GM21381 (cell line): Measurements from ENCODE around the gene JMJD1C.
"Not testable (repeated sequence)": the region's sequence is repeated elsewhere in the genome, so short reads cannot be mapped to it uniquely, and the experiment has no call there.

Experiments
- ATAC-seq: cut with Tn5 transposase; IDR thresholded peaks from one replicate; pipeline ENCODE4 v1.9.1; 2021; ENCODE audit warnings: mild to moderate bottlenecking, moderate library complexity; ENCODE audit not compliant: unreplicated experiment

The JMJD1C gene

DNA sequence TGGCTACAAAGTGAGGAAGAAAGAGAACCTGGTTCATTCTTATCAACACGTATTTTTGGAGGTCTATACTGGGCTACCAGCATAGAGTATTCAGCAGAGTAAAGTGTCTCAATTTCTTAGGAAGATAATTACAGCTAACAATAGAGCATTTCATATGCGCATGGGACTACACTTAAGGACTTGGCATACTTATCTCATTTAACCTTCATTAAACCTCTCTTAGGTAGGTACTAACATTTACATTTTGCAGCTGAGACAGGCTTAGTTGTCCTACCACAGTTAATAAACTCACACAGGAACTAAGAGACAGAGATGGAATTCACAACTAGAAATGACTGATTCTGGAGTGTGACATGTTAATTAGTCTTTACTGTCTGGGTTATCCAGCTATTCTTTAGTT is 266.1 kb downstream of the JMJD1C start:
- no peak for ATAC-seq

DNA sequence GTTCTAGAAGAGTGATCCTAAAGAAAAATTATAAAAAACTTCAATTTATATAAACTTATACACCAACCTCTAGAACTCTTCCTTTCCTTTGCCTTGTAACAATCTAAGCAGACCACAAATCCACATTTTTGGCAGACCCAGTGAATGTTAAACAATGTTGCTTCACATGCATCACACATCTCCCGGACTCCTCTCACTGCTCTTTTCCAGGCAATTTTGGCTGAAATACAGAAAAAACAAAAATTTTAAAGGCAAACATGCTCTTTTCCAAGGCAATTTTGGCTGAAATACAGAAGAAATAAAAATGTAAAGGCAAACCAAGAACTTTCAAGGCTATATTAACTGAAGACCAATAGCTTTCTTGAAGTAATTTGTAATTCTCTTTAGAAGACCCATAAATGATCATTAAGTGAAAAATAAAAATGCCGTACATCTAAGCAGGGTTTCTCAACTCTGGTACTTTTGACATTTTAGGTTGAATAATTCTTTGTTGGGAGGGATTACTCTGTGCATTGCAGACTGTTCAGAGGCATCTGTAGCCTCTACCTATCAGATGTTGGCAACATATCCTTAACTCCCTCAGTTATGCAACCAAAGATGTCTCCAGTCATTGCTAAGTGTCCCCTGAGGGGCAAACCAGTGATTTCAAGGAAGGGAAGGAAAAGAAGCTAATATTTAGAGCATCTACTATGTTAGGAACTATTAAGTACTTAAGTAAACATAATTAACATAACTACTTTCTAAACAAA is 268.3 kb downstream of the JMJD1C start:
- ATAC-seq = no peak

DNA sequence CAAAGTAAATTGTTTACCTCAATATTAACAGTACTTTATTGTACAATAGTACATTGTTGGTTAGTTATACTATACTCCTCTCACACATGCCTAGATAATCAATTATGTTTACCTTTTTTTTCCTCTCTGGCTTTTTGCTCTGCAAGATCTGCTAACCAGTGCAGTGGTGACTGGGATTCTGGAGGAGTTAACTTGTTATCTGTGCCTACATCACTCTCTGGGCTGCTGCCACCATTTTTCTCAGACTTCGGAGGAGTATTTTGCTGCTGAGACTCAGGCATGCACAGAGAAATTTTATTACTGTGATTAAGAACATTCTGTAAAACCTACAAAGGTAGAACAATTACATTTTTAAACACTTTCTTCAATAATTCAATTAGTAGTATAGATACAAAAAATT is 273.0 kb downstream of the JMJD1C start:
- ATAC-seq = no peak

DNA sequence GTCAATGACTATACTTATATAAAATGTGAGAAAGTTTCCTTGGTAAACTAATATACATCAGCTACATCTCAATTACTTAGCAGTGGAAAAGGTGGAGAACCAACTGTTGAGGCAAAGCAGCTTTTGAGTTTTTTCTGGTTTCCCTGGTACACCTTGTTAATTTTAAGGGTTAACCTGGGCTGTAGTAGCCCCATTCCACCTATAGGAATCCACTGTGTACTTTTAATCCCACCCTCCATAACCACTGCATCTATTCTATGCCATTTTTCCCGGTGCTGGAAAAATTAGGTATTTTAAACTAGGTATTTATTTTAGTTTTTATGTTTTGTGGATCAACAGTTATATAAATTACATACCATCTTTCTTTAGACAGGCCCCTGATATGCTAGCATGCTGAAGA is 290.2 kb downstream of the JMJD1C start:
- no peak for ATAC-seq

DNA sequence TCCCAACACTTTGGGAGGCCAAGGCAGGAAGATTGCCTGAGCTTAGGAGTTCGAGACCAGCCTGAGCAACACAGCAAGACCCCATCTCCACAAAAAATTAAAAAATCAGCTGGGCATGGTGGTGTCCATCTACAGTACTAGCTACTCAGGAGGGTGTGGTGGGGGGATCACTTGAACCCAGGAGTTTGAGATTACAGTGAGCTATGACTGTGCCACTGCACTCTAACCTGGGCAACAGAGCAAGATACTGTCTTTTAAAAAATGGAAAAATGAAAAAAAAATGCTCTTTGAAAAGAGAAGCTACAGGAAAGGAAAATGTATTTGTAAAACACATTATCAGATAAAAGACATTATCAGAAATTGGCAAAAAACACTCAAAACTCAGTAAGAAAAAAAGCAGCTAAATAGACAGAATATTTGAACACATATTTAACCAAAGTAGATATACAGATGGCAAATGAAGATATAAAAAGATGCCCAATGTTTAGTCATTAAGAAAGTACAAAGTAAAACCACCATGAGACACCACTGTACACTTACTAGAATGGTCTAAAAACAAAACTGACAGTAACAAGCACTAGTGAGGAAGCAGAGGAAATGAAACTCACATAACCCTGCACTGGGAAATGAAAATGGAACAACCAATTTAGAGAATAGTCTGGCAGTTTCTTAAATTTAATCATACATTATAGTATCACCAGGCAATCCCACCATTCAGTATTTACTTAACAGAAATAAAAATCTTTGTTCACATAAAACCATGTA is 292.1 kb downstream of the JMJD1C start:
- peak; percentile 99 for ATAC-seq

DNA sequence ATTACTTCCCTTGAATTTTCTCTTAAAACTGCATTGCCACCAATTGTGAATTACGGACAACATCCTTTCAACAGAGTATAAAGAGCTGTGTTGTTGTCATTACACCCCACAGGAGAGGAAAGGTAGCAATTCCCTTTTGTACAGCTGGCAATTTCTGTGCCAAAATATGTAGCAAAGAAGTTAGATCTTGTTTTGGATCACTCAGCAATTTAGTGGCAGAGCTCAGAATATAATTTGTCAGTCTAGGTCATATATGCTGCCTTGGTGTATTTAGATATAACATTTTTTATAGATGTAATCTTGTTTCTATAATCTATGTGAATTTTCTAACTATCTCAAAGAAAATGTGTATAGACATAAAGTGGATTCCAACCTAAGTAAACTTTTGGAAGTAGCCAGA is 293.9 kb downstream of the JMJD1C start:
- ATAC-seq = no peak

DNA sequence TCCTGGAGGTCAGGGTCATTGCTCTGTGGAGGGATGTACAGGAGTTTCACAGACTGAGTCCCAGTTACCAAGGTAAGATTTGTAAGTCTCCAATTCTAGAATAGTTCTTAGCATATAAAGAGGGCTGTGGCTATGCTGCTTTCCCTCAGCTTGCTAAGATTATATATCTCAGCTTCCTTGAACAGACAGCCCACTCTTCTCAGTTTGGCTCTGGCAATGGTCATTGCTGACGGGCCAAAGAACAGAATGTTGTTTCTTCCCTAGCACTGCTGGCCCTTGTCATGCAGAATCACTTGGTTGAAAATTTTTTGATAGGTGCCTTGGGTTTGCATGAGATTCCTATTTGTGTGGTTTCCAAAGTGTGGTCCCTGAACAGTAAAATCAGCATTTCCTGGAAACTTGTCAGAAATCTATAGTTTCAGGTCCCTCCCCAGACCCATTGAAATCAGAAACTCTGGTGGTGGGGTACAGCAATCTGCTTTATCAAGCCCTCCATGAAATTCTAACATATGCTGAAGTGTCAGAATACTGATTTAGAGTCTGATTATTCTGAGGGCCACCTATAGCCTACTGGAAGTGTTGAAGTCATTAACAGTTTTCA is 294.4 kb downstream of the JMJD1C start:
- no peak for ATAC-seq

DNA sequence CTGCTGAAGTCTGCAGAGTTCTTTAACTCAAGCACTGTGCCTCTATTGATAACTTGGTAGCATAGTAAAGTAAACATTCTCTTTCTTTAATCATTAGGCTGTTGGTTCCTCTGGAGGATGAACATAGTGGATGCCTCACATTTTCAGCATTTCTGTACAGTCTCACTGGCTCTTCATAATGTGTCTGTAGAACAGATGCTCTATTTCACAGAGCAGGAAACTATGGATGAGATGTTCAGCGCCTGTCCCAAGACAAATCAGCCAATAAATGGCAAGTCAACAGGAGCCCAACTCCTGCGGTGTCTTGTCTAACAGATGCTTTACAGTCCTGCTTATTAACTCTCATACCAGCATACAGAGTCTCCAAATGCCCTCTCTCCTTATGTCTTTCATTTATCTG is 296.2 kb downstream of the JMJD1C start:
- ATAC-seq = no peak

DNA sequence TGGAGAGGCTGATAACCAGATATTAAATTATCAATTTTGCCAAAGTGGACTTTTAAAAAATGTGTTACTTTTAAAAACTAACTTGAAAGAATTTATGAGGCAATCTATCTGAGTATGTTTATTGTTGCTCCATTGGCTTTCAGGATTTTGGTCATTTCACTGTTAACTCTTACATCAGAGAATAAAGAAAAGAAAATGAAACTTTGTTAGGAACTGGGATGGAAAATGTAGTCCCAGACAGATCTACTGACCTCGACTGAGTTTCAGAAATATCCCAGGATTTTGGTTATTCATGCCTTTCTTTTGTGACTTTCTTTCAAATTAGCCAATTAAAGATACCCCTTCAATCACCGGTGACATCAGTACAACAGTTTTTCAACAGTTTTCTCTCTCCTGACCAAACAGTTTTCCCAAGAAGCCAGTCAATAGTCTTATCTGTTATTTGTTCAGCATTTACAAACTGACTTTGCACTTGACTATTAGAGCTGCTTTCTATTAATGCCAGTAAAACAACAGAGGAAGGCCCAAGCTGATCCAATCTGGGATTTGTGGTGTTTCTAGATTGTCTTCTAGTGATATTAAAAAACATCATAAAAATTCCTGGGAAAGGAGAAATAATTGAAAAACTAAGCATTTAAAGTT is 296.8 kb downstream of the JMJD1C start:
- ATAC-seq = no peak

DNA sequence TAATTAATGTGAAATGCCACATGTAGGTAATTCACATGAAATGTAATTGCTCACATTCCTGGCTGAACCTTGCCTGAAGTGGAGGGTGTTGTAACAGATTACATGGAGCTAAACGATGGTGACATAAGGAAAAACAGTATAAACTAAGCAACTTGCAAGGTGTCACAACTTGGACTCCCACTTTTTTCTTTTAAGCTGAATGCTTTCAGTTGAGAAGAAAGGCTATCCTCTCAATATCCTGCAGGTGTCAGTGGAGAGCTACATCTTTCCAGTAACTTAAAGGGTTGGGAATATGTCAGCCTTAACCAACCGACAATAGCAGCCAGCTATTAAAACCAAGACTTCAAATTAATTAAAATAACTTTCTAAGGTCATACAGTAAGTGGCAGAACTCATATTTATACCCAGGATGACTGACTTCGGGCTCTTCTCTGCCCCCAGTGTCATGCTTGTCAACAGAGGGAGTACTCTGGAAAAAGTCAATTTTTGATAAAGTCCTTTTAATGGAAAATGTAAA is 299.0 kb downstream of the JMJD1C start:
- peak; percentile 59 for ATAC-seq

DNA sequence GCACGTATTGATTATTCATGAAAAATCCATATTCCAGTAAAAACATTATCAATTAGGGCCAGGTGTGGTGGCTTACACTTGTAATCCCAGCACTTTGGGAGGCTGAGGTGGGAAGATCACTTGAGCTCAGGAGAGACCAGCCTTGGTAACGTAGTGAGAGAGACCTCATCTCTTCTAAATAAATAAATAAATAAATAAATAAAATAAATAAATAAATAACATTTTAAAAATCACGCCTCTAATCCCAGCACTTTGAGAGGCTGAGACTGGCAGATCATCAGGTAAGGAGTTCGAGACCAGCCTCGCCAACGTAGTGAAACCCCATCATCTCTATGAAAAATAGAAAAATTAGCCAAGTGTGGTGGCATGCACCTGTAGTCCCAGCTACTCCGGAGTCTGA is 300.5 kb downstream of the JMJD1C start:
- no peak for ATAC-seq

DNA sequence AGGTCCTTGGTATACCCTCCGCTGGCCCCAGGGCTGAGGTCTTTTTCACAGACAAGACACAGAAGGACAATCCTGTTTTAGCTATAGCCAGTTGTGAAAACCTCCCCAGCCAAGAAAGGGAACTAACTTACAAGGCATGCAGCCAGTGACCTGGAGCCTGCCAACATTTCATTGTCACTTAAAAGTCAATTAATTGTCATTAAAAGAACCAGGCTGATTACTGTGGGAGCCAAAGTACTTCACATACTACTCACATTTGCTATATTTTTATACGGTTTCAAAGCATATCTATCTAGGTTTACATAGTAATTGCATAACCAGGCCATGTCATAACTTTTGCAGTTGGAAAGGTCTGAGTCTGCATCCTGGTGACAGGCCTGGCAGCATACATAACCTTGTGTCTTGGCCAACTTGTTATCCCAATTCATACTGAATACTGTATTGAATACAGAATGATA is 301.6 kb downstream of the JMJD1C start:
- no peak for ATAC-seq

DNA sequence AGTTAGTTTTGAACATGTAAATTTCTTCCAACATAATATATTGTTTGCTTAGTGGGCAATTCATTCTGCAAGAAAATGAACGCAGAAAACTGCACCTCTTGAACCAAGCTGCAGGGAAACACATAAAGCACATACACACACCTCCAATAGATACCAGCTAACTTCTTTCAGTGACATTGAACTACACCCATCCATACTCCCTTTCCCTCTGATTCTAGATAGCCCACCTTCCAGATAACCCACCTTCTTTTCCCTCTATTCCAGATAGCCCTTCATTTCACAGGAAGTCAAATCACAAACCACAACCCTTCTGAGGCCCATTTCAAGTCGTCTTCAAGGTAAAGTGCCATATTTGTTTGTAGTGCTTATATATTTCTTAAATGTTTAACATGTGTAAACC is 304.2 kb downstream of the JMJD1C start:
- no peak for ATAC-seq

DNA sequence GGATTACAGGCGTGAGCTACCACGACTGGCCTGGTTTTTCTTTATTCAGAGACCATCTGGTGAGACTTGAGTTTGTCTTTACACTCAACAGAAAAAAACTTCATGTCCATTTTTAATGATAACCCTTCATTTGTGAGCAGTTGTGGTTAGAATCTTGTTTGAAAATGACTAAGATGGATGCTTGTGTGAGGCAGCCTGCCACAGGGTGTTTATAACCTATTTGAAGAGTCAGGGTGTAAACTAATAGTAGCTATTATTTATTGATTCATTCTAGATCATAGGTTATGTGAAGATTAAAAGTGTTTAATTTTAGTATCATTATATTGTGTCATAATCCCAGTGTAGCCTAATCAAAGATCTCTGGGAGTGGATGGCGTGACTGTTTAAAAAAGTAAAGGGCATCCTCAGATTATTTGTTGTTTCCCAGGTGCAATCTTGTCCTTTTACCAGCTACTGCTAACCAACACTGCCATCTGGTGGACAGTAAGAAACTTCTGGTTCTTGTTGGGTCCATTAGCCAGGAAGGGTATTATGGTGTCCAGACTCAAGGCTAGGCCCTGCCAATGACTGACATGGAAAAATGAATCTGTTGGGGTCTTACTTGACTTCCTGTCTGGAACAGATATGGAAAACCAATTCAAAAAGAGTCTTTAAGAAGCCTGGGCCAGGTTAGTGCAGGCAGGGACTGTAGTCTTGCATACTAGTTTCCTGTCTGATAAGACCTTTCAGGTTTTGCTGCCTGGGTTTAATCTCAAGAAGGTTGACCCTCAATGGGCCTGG is 307.7 kb downstream of the JMJD1C start:
- peak; percentile 61 for ATAC-seq

DNA sequence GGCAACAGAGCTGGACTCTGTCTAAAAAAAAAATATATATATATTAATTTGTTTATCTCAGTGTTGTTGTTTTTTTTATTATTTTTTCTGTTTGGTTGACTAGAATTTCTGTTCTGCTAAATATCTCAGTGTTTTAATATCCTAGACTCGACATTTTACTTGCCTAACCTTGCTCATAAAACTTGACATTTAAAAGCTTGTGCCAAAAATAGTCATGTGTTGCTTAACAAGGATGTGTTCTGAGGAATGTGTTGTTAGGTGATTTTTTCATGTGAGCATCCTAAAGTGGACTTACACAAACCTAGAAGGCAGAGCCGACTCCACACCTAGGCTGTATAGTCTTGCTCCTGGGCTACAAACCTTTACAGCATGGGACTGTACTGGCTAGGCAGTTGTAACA is 309.5 kb downstream of the JMJD1C start:
- ATAC-seq = no peak

DNA sequence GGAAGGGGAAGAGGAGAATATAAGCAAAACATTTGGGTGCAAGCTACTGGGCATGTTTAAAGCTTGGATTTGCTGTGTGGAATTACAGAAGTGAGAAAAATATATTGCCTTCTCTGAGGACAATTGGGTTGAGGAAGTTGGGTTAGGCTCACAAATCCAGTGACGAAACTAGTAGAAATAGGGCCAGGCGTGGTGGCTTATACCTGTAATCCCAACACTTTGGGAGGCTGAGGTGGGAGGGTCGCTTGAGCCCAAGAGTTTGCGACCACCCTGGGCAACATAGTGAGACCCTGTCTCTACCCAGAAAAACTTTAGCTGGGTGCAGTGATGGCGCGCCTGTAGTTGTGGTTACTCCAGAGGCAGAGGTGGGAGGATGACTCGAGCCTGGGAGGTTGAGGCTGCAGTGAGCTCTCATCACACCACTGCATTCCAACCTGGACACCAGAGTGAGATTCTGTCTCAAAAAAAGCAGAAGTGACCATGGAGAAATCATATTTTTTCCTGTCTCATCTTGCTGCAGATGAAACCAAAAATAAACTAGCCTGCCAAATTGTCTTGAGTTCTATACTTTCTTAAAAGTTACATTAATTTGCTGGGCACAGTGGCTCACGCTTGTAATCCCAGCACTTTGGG is 310.3 kb downstream of the JMJD1C start:
- no peak for ATAC-seq

DNA sequence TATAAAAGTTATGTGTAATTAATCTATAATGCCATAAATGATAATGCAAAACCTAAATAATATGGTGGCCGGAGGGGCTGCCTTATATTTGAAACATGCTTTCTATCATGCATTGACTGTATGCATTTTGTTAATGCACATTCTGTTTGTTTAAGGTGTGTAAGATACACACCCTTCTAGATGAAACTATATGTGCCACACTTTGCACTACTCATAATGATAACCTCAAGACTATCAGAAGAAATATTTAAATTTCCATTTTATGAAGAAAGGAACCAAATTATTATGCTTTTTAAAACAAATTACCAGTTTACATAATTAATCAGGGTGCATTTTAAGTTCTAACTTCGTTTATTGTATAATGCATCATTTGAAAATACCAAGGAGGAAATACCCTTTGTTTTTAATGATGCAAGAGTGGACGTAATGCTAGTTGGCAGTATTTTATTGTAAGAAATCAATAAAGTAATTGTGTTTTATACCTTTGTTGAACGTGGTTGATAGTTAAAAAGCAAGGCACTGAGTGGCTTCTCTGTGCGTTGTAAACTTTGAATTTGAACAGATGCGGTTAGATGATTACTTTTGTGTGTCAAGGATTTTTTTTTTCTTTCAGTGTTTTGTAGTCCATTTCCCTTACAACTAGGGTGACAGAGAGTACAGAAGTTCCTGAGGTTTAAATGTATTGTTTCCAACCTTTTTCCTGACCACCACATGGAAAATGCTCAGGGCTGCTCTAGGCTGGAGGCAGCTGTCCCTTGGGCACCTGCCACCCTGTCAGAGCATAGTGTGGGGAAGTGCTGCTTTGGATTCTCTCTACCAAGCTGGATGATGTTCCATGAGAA is 311.0 kb downstream of the JMJD1C start:
- ATAC-seq = no peak

DNA sequence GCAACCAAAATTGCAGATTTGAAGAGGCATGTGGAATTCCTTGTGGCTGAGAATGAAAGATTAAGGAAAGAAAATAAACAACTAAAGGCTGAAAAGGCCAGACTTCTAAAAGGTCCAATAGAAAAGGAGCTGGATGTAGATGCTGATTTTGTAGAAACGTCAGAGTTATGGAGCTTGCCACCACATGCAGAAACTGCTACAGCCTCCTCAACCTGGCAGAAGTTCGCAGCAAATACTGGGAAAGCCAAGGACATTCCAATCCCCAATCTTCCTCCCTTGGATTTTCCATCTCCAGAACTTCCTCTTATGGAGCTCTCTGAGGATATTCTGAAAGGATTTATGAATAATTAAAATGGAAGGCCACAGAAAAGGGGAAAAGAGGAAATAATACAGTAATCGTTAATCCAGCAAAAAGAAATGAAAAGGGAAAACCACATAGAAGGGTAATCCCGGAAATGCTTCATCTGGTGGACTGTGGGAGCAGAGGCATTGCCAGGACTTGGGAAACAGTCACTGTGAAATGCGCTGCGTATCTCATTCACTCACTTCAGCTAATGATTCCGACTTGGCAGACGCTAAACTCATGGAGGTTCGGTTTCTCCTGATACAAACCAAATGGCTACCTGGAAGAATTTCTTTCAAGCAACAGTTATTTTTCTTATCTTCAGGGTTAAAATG is 311.8 kb downstream of the JMJD1C start:
- not testable (repeated sequence) for ATAC-seq

DNA sequence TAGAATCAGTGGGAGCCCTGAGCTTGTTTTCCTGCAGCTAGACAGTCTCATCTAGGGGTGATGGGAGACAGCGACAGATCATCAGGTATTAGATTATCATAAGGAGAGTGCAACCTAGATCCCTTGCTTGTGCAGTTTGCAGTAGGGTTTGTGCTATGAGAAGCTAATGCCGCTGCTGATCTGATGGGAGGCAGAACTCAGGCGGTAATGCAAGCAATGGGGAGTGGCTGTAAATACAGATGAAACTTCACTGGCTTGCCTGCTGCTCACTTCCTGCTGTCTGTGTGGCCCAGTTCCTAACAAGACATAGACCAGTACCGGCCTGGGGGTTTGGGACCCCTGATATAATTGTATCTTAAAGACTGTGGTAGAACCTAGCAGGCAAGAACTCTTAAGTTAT is 315.0 kb downstream of the JMJD1C start:
- no peak for ATAC-seq
